HG03342 (cell line): ENCODE data around the gene HOXB2.

Source experiments
- ATAC-seq: cut with Tn5 transposase; IDR thresholded peaks from one replicate; pipeline ENCODE4 v1.9.1; 2021; ENCODE audit warnings: mild to moderate bottlenecking, moderate library complexity; ENCODE audit not compliant: unreplicated experiment

Gene HOXB2

GRCh38 chr17:48494335-48494734, 50.6 kb downstream of the HOXB2 start:
- no peak for ATAC-seq
